GM12878 (cell line): ENCODE results near the gene MACF1. TPM values are rescaled to one million over a fixed set of nuclear protein-coding genes. Genes with fewer than 3 reads are reported as not detected.

ENCODE experiments used
- ATAC-seq: fragments of 200-7000 bp; cut with Tn5 transposase; 3 replicates; pipeline ENCODE4 v1.9.1; 2020; ENCODE audit warnings: mild to moderate bottlenecking, moderate library complexity
- BruUV-seq: library from RNA; stranded (reverse); fragments of 400-500 nt; replicated peaks from 2 replicates; lab custom pipeline; 2021; lab: Mats Ljungman, UMichigan
- CTCF ChIA-PET: fragments of 300-600 bp; sonication (Branson Sonifier 250); formaldehyde crosslinking; extraction: SDS; loops from one replicate; lab custom pipeline; 2021; ENCODE audit warnings: inconsistent platforms; lab: Yijun Ruan, JAX
- POLR2A ChIA-PET: fragments of 350-600 bp; formaldehyde crosslinking; extraction: SDS; loops from one replicate; lab custom pipeline; 2021; ENCODE audit warnings: inconsistent platforms; lab: Charles Lee
- RAD21 ChIA-PET: fragments of 300-600 bp; sonication (Branson Sonifier 250); formaldehyde crosslinking; loops from one replicate; lab custom pipeline; 2023; ENCODE audit warnings: antibody characterized with exemption; ENCODE audit not compliant: unreplicated experiment; lab: Charles Lee
- SMC1A ChIA-PET: fragments of 300-600 bp; sonication (Branson Sonifier 250); formaldehyde crosslinking; loops from one replicate; lab custom pipeline; 2023; ENCODE audit not compliant: unreplicated experiment, uncharacterized antibody; lab: Charles Lee
- DNase-seq: peaks from one replicate; pipeline ENCODE4 v3.0.0-alpha.2; 2011; ENCODE audit warnings: low read depth, low spot score
- FAIRE-seq: peaks from 3 replicates; lab custom pipeline; 2011; peaks lifted over from hg19 to GRCh38; lab: Jason Lieb, UNC
- H2AFZ ChIP-seq: 2 replicates; pipeline ENCODE4 v1.6.0; 2011; ENCODE audit warnings: low read depth, low read length, control low read depth; ENCODE audit not compliant: control insufficient read depth
- H3K27ac ChIP-seq: 2 replicates; pipeline ENCODE4 v1.5.1; 2011; ENCODE audit warnings: control low read depth; ENCODE audit not compliant: control insufficient read depth, insufficient read depth
- H3K27me3 ChIP-seq, 2 experiments: replicated peaks in 1 of 2; 2 replicates each; pipeline versions ENCODE4 v1.6.0 to v1.6.1; 2011; ENCODE audit warnings: low read length in 1 of 2; ENCODE audit not compliant: control insufficient read depth in 2 of 2, insufficient read depth in 2 of 2
- H3K36me3 ChIP-seq, 2 experiments: 2 replicates each; pipeline ENCODE4 v1.5.1; 2011; ENCODE audit warnings: low read length in 1 of 2; ENCODE audit not compliant: control insufficient read depth in 2 of 2, insufficient read depth in 2 of 2
- H3K4me1 ChIP-seq: 2 replicates; pipeline ENCODE4 v1.6.1; 2011; ENCODE audit warnings: mild to moderate bottlenecking, low read length, moderate library complexity, mixed read lengths; ENCODE audit not compliant: control insufficient read depth, insufficient read depth
- H3K4me2 ChIP-seq: 2 replicates; pipeline ENCODE4 v1.6.0; 2011; ENCODE audit warnings: control low read depth; ENCODE audit not compliant: control insufficient read depth, insufficient read depth
- H3K4me3 ChIP-seq: fragments of 200-600 bp; sonication (generic); 2 replicates; pipeline ENCODE4 v1.5.1; 2016
- H3K79me2 ChIP-seq: 2 replicates; pipeline ENCODE4 v1.6.0; 2011; ENCODE audit warnings: low read length; ENCODE audit not compliant: control insufficient read depth, insufficient read depth
- H3K9ac ChIP-seq: 2 replicates; pipeline ENCODE4 v1.8.0; 2011; ENCODE audit warnings: low read length, control low read depth, mixed read lengths; ENCODE audit not compliant: control insufficient read depth, insufficient read depth
- H3K9me3 ChIP-seq: replicated peaks from 3 replicates; pipeline ENCODE4 v1.5.1; 2011; ENCODE audit warnings: mild to moderate bottlenecking, low read length; ENCODE audit not compliant: control insufficient read depth, insufficient read depth
- H4K20me1 ChIP-seq: 2 replicates; pipeline ENCODE4 v1.6.0; 2011; ENCODE audit not compliant: control insufficient read depth, insufficient read depth
- BCL11A ChIP-seq: IDR thresholded peaks from 2 replicates; pipeline ENCODE4 v1.6.1; 2011; ENCODE audit warnings: low read depth, low read length
- BCLAF1 ChIP-seq: fragments of 450-650 bp; IDR thresholded peaks from 2 replicates; pipeline ENCODE4 v1.6.1; 2017; ENCODE audit warnings: antibody characterized with exemption, mild to moderate bottlenecking, moderate library complexity
- CBX5 ChIP-seq: sonication (generic); IDR thresholded peaks from 2 replicates; pipeline ENCODE4 v1.6.1; 2016; ENCODE audit warnings: low read depth, moderate library complexity, mild to moderate bottlenecking, inconsistent platforms
- CHD2 ChIP-seq: IDR thresholded peaks from 2 replicates; pipeline ENCODE4 v1.6.1; 2011; ENCODE audit warnings: low read depth, low read length, improper control_type of control experiment, borderline replicate concordance
- CHD4 ChIP-seq: fragments of 200-600 bp; sonication (generic); IDR thresholded peaks from 2 replicates; pipeline ENCODE4 v1.6.1; 2016; ENCODE audit warnings: mild to moderate bottlenecking
- E2F8 ChIP-seq: fragments of 450-650 bp; IDR thresholded peaks from 2 replicates; pipeline ENCODE4 v1.6.1; 2018; ENCODE audit warnings: mild to moderate bottlenecking, low read depth, moderate library complexity; ENCODE audit not compliant: partially characterized antibody
- ELK1 ChIP-seq: IDR thresholded peaks from 2 replicates; pipeline ENCODE4 v1.6.1; 2012; ENCODE audit warnings: low read depth, low read length, improper control_type of control experiment
- HDAC6 ChIP-seq: fragments of 200-600 bp; sonication (generic); IDR thresholded peaks from one replicate; pipeline ENCODE4 v1.8.0; 2017; ENCODE audit warnings: antibody characterized with exemption; ENCODE audit not compliant: unreplicated experiment
- HDGF ChIP-seq: fragments of 450-650 bp; IDR thresholded peaks from 2 replicates; pipeline ENCODE4 v1.6.1; 2016; ENCODE audit warnings: antibody characterized with exemption
- JUND ChIP-seq: IDR thresholded peaks from 2 replicates; pipeline ENCODE4 v1.6.1; 2012; ENCODE audit warnings: low read depth, mild to moderate bottlenecking, low read length, improper control_type of control experiment, moderate library complexity
- NR2C2 ChIP-seq: IDR thresholded peaks from 2 replicates; pipeline ENCODE4 v1.6.1; 2011; ENCODE audit warnings: borderline replicate concordance, low read depth; ENCODE audit not compliant: control insufficient read depth, insufficient read length
- RAD21 ChIP-seq: IDR thresholded peaks from 2 replicates; pipeline ENCODE4 v1.6.1; 2011; ENCODE audit warnings: mild to moderate bottlenecking, low read depth, low read length, moderate library complexity; ENCODE audit not compliant: insufficient read depth
- RFX5 ChIP-seq: IDR thresholded peaks from 2 replicates; pipeline ENCODE4 v1.6.1; 2011; ENCODE audit warnings: low read depth, low read length, improper control_type of control experiment
- SIX5 ChIP-seq: IDR thresholded peaks from 2 replicates; pipeline ENCODE4 v1.6.1; 2011; ENCODE audit warnings: mild to moderate bottlenecking, low read depth, low read length, moderate library complexity; ENCODE audit not compliant: severe bottlenecking
- SP1 ChIP-seq: IDR thresholded peaks from one replicate; pipeline ENCODE4 v1.6.1; 2011; ENCODE audit warnings: low read depth, low read length
- TAF1 ChIP-seq: IDR thresholded peaks from 2 replicates; pipeline ENCODE4 v1.6.1; 2011; ENCODE audit warnings: mild to moderate bottlenecking, low read depth, low read length, borderline replicate concordance
- TCF12 ChIP-seq: IDR thresholded peaks from 2 replicates; pipeline ENCODE4 v1.6.1; 2011; ENCODE audit warnings: low read depth, mild to moderate bottlenecking, low read length
- WGBS: methylation state at CpG from one replicate; pipeline ENCODE4 v1.1.6; 2016; ENCODE audit warnings: low lambda C conversion rate; ENCODE audit not compliant: insufficient replicate concordance, insufficient coverage; ENCODE audit errors: missing lambda C conversion rate; 5-methylcytosine and 5-hydroxymethylcytosine counted together
- in situ Hi-C: fragments of 300-500 bp; cut with MboI; formaldehyde crosslinking; loops from 9 replicates; pipeline ENCODE4 v1.14.3; 2018; ENCODE audit warnings: mixed read lengths
- intact Hi-C: fragments of 100-400 bp; cut with micrococcal nuclease; formaldehyde crosslinking; loops from one replicate; pipeline ENCODE4 v1.14.2; 2022; ENCODE audit not compliant: unreplicated experiment
- polyA plus RNA-seq, 11 experiments: library from polyadenylated mRNA; depleted of rRNA in 4 of 11; unstranded in 6 of 11; stranded (reverse) in 5 of 11; fragments of >200 nt; fragmentation: Nextera tagmentation in 4 of 11; fragmentation: Illumina TruSeq in 1 of 11; extraction: Ambion mirVana in 4 of 11; extraction: Trizol in 1 of 11; gene quantifications; 1 replicate in 1 of 11; 2 replicates in 10 of 11; pipeline versions ENCODE4 v1.2.1 to v1.2.3, GENCODE V29; 2011 to 2016; ENCODE audit warnings: inconsistent platforms in 2 of 11, missing spikeins in 2 of 11, low read depth in 1 of 11
- total RNA-seq, 4 experiments: library from RNA; depleted of rRNA in 3 of 4; stranded (reverse); fragments of >200 nt in 3 of 4; fragmentation: Illumina TruSeq in 1 of 4; extraction: Trizol in 1 of 4; gene quantifications; 2 replicates each; pipeline versions ENCODE4 v1.2.1 to v1.2.3, GENCODE V29; 2013 to 2021

MACF1 gene
- total and polyA plus RNA-seq, 10 of the 15 experiments (the other 5 are each of a cell fraction or from before 2014, with no cell fraction given), result 15.5 to 201 (median 76.9) TPM

GRCh38 chr1:39164256-39164655 lies 40.2 kb upstream of the MACF1 start (continued):
- TF ChIP-seq CHD2 (no peak), TAF1 (no peak), HDGF (no peak), RAD21 (no peak), TCF12 (no peak), SP1 (no peak)
- TF ChIP-seq, all 136 proteins: peak for 0

GRCh38 chr1:39165049-39165448 lies 39.4 kb upstream of the MACF1 start:
- no peak for DNase-seq
- no peak for ATAC-seq
- Histone ChIP-seq H4K20me1 (no peaks in the 10 kb centered on the region; the same call in 1 of the 2 replicates), H2AFZ (no peak overlapping the region), H3K4me3 (no peak overlapping the region), H3K4me2 (no peak overlapping the region), H3K27me3 (no peaks in the 10 kb centered on the region), H3K36me3 (no peaks in the 10 kb centered on the region), H3K9ac (no peak overlapping the region), H3K9me3 (no peaks in the 10 kb centered on the region), H3K27ac (no peak overlapping the region), H3K4me1 (no peaks in the 10 kb centered on the region; the same call in 1 of the 2 replicates), H3K79me2 (peaks cover 16% of the 10 kb centered on the region)
- POLR2A ChIA-PET, result interaction anchor here (1.0 kb wide), 1 partner anchor 58 kb away, joined by 5 read pairs; no protein-coding TSS in a partner anchor
- CTCF ChIA-PET, result interaction anchor here (1.0 to 2.6 kb wide), 5 partner anchors 12 to 66 kb away, joined by 3 to 20 read pairs (median 6); no protein-coding TSS in a partner anchor
- in situ Hi-C loops (no loop called here), intact Hi-C loops (no loop called here)
- WGBS, result 78% methylated on average over 2 of the region's 2 CpGs
- RAD21 ChIA-PET, result interaction anchor here (1.3 to 1.6 kb wide), 2 partner anchors 28 to 58 kb away, joined by 5 to 6 read pairs; no protein-coding TSS in a partner anchor
- no peak for FAIRE-seq
- BruUV-seq, result no TSS peak
- SMC1A ChIA-PET, result interaction anchor here (0.8 to 2.4 kb wide), 4 partner anchors 23 to 108 kb away, joined by 3 to 10 read pairs (median 4); no protein-coding TSS in a partner anchor
- TF ChIP-seq JUND, result no peak
- no peak for TF ChIP-seq BCLAF1
- TF ChIP-seq CHD4, result no peak
- TF ChIP-seq SIX5, result no peak
- TF ChIP-seq E2F8, result no peak
- TF ChIP-seq RFX5, result no peak
- TF ChIP-seq CBX5, result no peak
- no peak for TF ChIP-seq ELK1
- TF ChIP-seq NR2C2, result no peak
- TF ChIP-seq BCL11A, result no peak
- no peak for TF ChIP-seq HDAC6
